ENCODE measurements around the gene PTPRK.

- no peak for TF ChIP-seq CTCF (IDR thresholded peaks at IDR 0.05)
- no peak for TF ChIP-seq POLR2A (IDR thresholded peaks at IDR 0.05)
These were observed 249.4 kb downstream of the PTPRK start for GRCh38 chr6:128271011-128271410.
